Neutrophil (primary cell): Measurements from ENCODE around the gene AGAP1.

Experiments used
- H3K27ac ChIP-seq: fragments of 200-600 bp; sonication (generic); 2 replicates; pipeline ENCODE4 v1.5.1; 2016; ENCODE audit warnings: mild to moderate bottlenecking, moderate library complexity
- H3K27me3 ChIP-seq: fragments of 200-600 bp; sonication (generic); 2 replicates; pipeline ENCODE4 v1.6.0; 2016; ENCODE audit warnings: mild to moderate bottlenecking
- H3K36me3 ChIP-seq: fragments of 200-600 bp; sonication (generic); 2 replicates; pipeline ENCODE4 v1.5.1; 2017
- H3K4me1 ChIP-seq, 2 experiments: fragments of 200-600 bp in 1 of 2; sonication (generic) in 1 of 2; 1 replicate in 1 of 2; 2 replicates in 1 of 2; pipeline versions ENCODE4 v1.5.1 to v1.6.1; 2013 to 2016; ENCODE audit warnings: low read depth in 1 of 2, low read length in 1 of 2, mild to moderate bottlenecking in 1 of 2, moderate library complexity in 1 of 2; ENCODE audit not compliant: control insufficient read depth in 1 of 2, insufficient read depth in 1 of 2
- H3K4me3 ChIP-seq, 2 experiments: fragments of 200-600 bp in 1 of 2; sonication (generic) in 1 of 2; 1 replicate in 1 of 2; 2 replicates in 1 of 2; pipeline ENCODE4 v1.5.1; 2013 to 2016; ENCODE audit warnings: low read depth in 1 of 2, low read length in 1 of 2, mild to moderate bottlenecking in 1 of 2, moderate library complexity in 1 of 2
- H3K9me3 ChIP-seq: fragments of 200-600 bp; sonication (generic); 2 replicates; pipeline ENCODE4 v1.5.1; 2016
- TF ChIP-seq, protein P1 (sequence below): fragments of 200-600 bp; sonication (generic); IDR thresholded peaks from 2 replicates; pipeline ENCODE4 v1.5.1; 2016; ENCODE audit warnings: antibody characterized with exemption

AGAP1 gene

DNA sequence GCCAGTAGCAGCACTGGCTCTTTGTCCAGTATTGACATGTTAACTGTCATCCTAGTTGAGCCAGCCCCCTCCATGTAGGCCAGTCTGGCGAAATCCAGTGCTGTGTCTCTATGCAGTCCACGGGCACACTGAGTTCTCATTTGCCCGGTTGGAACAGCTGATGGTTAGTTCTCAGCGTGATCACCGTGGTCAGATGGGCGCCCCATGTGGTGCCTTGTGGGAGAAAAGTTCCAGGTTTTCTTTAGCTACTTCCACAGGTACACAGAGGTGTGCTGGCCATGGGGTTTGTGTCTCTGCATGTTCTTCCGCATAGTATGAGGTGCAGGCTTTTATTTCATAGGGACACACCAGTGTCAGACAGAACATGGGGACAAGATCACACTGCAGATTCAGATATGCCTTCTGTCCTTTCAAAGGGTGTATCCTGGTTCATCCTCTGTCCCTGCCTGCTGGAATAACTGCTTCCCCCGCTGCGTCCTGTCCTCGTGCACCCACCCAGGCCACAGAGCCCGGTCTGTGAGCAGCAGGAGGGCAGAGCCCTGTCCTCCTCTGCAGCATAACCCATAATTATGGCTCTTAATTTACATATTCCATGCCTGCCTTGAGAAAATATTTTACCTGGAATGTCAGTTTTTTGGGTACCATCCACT lies 340.3 kb downstream of the AGAP1 start:
- H3K4me1 ChIP-seq = no peaks in the 10 kb centered on the region
- H3K9me3 ChIP-seq = no peaks in the 10 kb centered on the region
- TF ChIP-seq, protein P1, sequence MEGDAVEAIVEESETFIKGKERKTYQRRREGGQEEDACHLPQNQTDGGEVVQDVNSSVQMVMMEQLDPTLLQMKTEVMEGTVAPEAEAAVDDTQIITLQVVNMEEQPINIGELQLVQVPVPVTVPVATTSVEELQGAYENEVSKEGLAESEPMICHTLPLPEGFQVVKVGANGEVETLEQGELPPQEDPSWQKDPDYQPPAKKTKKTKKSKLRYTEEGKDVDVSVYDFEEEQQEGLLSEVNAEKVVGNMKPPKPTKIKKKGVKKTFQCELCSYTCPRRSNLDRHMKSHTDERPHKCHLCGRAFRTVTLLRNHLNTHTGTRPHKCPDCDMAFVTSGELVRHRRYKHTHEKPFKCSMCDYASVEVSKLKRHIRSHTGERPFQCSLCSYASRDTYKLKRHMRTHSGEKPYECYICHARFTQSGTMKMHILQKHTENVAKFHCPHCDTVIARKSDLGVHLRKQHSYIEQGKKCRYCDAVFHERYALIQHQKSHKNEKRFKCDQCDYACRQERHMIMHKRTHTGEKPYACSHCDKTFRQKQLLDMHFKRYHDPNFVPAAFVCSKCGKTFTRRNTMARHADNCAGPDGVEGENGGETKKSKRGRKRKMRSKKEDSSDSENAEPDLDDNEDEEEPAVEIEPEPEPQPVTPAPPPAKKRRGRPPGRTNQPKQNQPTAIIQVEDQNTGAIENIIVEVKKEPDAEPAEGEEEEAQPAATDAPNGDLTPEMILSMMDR = no peak
- no peaks in the 10 kb centered on the region for H3K36me3 ChIP-seq
- no peaks in the 10 kb centered on the region for H3K27me3 ChIP-seq
- no peak overlapping the region for H3K27ac ChIP-seq
- no peak overlapping the region for H3K4me3 ChIP-seq

DNA sequence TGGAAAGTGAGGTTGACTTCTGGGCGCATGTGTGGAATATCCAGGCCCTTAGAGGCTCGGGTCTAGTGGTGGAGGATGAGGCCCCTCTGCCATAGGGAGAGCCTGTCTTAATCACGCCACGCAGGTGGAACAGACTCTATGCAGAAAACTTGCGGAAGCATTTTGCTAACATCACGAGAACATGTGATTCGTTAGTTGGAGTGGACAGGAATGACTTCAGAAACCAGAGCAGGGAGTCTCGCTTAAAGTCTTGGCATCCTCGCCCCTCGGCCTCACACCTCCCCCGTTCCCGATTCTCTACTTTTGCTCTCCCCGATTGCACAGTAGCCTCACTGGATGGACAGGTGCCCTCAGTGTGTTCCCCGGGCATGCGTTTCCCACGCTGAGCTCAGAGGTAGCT lies 340.9 kb downstream of the AGAP1 start:
- Histone ChIP-seq H3K9me3 (no peaks in the 10 kb centered on the region), H3K4me1 (no peaks in the 10 kb centered on the region), H3K4me3 (no peak overlapping the region), H3K27me3 (no peaks in the 10 kb centered on the region), H3K27ac (no peak overlapping the region), H3K36me3 (no peaks in the 10 kb centered on the region)
- TF ChIP-seq, protein P1 = no peak

DNA sequence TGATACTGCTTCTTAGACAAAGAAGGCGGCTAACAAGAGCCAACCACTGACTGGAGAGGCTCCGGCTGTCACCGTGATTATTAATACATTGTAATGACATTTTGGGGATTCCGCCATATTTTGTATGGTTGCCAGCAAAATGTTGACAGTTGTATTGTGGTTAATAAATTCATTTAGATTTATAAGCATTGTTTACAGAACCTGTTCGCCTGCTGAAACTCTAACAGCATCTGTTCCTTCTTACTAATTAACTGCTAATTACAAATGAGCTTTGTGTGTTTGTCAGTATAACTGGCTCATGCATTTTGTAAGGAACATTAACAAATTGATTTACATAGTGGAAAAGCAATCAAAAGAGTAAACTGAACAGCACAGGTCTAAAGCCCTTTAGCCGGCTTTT lies 342.0 kb downstream of the AGAP1 start:
- Histone ChIP-seq H3K4me3 (no peak overlapping the region), H3K27me3 (no peaks in the 10 kb centered on the region), H3K36me3 (no peaks in the 10 kb centered on the region), H3K27ac (no peak overlapping the region), H3K4me1 (no peaks in the 10 kb centered on the region), H3K9me3 (no peaks in the 10 kb centered on the region)
- TF ChIP-seq, protein P1 = no peak

DNA sequence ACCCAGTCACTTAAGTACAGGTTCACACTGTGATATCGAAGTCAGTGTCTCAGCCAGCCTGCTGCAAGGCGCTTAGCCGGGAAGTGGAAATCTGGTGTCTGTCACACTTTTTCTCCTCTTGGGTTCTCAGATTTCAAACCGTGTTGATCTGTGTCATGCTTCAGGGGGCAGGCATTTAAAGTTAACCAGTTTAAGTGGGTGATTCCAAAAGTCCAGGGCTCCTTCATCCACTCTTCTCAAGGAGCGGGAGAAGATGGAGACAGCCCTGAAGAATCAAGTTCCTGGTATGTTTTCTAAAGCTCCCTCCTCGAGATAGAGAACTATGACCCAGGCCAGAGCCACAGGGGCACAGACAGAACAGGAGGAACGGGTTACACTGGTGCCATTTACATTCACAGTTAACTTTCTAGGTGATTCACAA lies 342.7 kb downstream of the AGAP1 start:
- Histone ChIP-seq H3K27me3 (no peaks in the 10 kb centered on the region), H3K9me3 (no peaks in the 10 kb centered on the region), H3K27ac (no peak overlapping the region), H3K4me1 (no peaks in the 10 kb centered on the region), H3K4me3 (no peak overlapping the region), H3K36me3 (no peaks in the 10 kb centered on the region)
- TF ChIP-seq, protein P1 = no peak

DNA sequence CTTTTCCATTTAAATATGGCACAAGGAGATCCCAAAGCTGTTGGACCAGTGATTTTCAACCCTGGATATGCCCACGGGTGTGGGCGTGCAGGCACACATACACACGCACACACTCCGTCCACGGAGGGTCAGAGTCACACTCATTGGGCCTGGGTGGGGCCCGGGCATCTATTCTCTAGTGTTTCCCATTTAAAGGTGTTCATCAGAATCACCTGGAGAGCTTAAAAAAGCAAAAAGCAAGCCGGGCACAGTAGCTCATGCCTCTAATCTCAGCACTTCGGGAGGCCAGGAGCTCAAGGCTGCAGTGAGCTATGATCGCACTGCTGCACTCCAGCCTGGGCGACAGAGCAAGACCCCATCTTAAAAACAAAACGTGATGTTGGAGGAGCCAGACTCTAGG lies 345.4 kb downstream of the AGAP1 start:
- TF ChIP-seq, protein P1 = no peak
- H3K27me3 ChIP-seq = no peaks in the 10 kb centered on the region
- H3K36me3 ChIP-seq = no peaks in the 10 kb centered on the region
- no peaks in the 10 kb centered on the region for H3K9me3 ChIP-seq
- no peak overlapping the region for H3K27ac ChIP-seq
- no peaks in the 10 kb centered on the region for H3K4me1 ChIP-seq
- H3K4me3 ChIP-seq = no peak overlapping the region
